ENCODE measurements around the gene CENPN. TPM values are rescaled to one million over a fixed set of nuclear protein-coding genes. Genes with fewer than 3 reads are reported as not detected.

The CENPN gene
- total and polyA plus RNA-seq, 2 of the 13 experiments (the other 11 are each of a cell fraction or from before 2014, with no cell fraction given), result 29.7 to 129 TPM

- TF ChIP-seq ZNF367 (CRISPR knock-in tag; IDR thresholded peaks at IDR 0.05; ENCODE audit: borderline replicate concordance) (no peak), KDM2A (CRISPR knock-in tag; IDR thresholded peaks at IDR 0.05; ENCODE audit: borderline replicate concordance, low read depth) (peak; percentile 69; the same call in 1 of the 2 replicates), ZNF768 (CRISPR knock-in tag; IDR thresholded peaks at IDR 0.05) (peak; percentile 41; the same call in 1 of the 2 replicates), ZNF574 (CRISPR knock-in tag; IDR thresholded peaks at IDR 0.05) (no peak), ZNF780A (CRISPR knock-in tag; IDR thresholded peaks at IDR 0.05) (no peak), POLR2G (IDR thresholded peaks at IDR 0.05; ENCODE audit: low read depth, low read length) (no peak; the same call in 1 of the 2 replicates), ZNF501 (CRISPR knock-in tag; IDR thresholded peaks at IDR 0.05) (peak; percentile 82), ZSCAN25 (CRISPR knock-in tag; IDR thresholded peaks at IDR 0.05) (no peak), ZNF674 (CRISPR knock-in tag; IDR thresholded peaks at IDR 0.05; ENCODE audit: low read depth) (no peak), REL (CRISPR knock-in tag; conservative IDR thresholded peaks at IDR 0.05) (no peak), MXD3 (CRISPR knock-in tag; IDR thresholded peaks at IDR 0.05) (peak; percentile 55; the same call in 1 of the 2 replicates), AGO2 (optimal IDR thresholded peaks at IDR 0.05; ENCODE audit: low read depth, low read length) (peak; percentile 36), RBFOX2 (IDR thresholded peaks at IDR 0.05; ENCODE audit: low read depth, low read length) (peak; percentile 63), ZFP36L2 (CRISPR knock-in tag; IDR thresholded peaks at IDR 0.05) (no peak), ZUFSP (CRISPR knock-in tag; IDR thresholded peaks at IDR 0.05; ENCODE audit: borderline replicate concordance) (no peak), ZNF275 (CRISPR knock-in tag; IDR thresholded peaks at IDR 0.05; ENCODE audit: borderline replicate concordance) (no peak), ZSCAN5A (CRISPR knock-in tag; IDR thresholded peaks at IDR 0.05; ENCODE audit: borderline replicate concordance) (no peak), HOXA5 (CRISPR knock-in tag; IDR thresholded peaks at IDR 0.05) (0 out of 2 replicates have a peak, but pooled peaks have one; percentile 36), ZNF282 (IDR thresholded peaks at IDR 0.05; ENCODE audit: partially characterized antibody) (no peak), ZIK1 (CRISPR knock-in tag; IDR thresholded peaks at IDR 0.05; ENCODE audit: borderline replicate concordance, low read depth) (no peak), ZNF761 (CRISPR knock-in tag; conservative IDR thresholded peaks at IDR 0.05) (0 out of 2 replicates have a peak, but pooled peaks have one; percentile 39), KLF9 (CRISPR knock-in tag; IDR thresholded peaks at IDR 0.05; ENCODE audit: low read depth) (no peak)
These were observed 29.1 kb downstream of the CENPN start (continued) for GRCh38 chr16:81035975-81036750.

Data from HepG2 (cell line).